Epithelial cell of proximal tubule (primary cell): ENCODE measurements around the gene HSPG2. TPM values are rescaled to one million over a fixed set of nuclear protein-coding genes. Genes with fewer than 3 reads are reported as not detected.

Experiments
- DNase-seq: peaks from one replicate; pipeline ENCODE4 v3.0.0-alpha.2; 2011; ENCODE audit warnings: low read depth
- H3K4me3 ChIP-seq: 2 replicates; pipeline ENCODE4 v1.5.1; 2011; ENCODE audit warnings: low read depth, mild to moderate bottlenecking, low read length
- CTCF ChIP-seq: conservative IDR thresholded peaks from 2 replicates; pipeline ENCODE4 v1.5.1; 2012; ENCODE audit warnings: low read depth, mild to moderate bottlenecking, low read length
- total RNA-seq: library from RNA; depleted of rRNA; stranded (reverse); fragments of >200 nt; gene quantifications from 2 replicates; pipeline ENCODE4 v1.2.3, GENCODE V29; 2015

Gene HSPG2
- total RNA-seq, 1 donor from 2014 or later: 156 TPM

DNA sequence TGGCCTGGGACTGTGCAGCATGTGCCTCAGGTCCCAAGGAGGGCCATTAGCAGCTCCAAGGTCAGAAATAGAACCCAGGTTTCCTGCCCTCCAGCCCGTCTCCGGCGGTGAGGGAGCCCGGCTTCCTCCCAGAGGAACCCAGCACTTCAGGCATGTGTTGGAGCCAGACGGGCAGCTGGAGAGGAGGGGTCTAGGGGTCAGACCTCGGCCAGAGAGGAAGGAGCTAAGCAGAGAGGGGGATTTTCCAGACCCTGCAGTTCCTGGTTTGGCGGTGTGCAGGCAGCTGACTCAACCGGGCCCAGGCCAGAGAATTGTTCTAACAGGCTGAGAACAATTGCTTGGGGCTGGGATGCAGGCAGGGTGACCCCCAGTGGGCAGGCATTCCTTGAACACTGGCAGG lies 37.1 kb downstream of the HSPG2 start:
- no peak for DNase-seq
- TF ChIP-seq CTCF: no peak
- no peak overlapping the region for H3K4me3 ChIP-seq

DNA sequence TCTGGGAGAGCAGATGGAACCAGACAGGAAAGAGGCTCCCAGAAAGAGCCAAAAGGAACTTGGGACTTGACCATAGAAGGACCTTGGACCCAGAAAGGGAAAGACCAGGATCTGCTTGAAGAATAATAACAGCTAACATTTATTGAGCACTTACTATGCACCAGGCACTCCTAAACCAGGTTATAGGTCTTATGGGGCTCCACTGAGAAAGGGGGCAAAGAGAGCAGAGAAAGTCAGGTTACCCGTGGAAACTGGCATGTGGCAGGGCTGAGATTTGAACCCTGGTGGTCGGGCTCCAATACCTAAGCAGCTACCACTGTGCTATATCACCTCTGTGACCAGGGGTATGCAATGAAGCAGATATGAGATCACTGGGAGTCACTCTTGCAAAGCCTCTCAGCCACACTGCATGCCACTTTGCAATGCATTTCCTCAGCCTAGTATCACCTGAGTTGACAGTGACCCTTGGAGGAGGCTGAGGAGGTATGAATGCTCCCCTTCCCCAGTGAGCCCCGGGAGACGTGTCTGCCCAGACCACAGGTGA lies 37.8 kb downstream of the HSPG2 start:
- DNase-seq: no peak
- H3K4me3 ChIP-seq: no peak overlapping the region
- no peak for TF ChIP-seq CTCF

DNA sequence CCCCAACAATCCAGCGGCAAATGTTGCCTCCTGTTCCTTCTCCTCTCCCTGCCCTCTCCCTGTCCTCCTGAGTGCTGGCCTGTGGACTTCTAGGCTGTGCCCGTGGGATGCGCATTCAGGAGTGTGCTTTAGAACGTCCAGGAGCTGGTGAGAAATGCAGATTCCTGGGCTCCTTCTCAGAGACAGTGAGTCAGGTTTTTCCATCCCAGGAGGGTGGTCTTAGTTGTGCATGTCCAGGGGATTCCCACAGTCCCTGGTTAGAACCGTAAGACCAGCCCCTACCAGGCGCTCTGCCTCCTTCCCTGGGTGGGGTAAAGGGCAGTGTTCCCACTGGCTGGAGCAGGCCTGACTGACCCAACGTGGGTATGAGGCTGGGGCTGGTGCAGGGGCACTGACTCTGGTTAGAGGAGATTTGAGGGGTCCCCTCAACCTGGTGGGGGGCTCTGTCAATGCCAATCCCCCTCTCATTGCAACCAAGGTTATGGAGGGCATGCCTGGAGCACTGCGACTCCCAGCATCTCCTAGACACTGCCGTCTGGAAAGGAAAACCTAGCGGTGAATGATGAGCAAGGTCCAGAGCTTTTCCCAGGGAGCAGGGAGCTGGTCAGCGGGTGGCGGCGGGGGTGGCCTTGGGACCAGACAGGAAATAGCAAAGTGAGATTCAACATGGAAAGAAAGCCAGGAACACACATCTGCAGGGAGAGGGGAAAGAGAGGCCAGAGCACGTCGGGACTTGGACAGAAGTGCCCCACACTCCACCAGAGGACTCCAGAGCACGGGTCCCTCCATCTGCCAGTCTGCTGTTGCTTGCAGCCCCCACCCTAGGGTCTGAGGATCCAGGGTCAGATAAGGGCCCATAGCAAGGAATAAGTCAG lies 38.5 kb downstream of the HSPG2 start:
- TF ChIP-seq CTCF: no peak
- no peak for DNase-seq
- no peak overlapping the region for H3K4me3 ChIP-seq

DNA sequence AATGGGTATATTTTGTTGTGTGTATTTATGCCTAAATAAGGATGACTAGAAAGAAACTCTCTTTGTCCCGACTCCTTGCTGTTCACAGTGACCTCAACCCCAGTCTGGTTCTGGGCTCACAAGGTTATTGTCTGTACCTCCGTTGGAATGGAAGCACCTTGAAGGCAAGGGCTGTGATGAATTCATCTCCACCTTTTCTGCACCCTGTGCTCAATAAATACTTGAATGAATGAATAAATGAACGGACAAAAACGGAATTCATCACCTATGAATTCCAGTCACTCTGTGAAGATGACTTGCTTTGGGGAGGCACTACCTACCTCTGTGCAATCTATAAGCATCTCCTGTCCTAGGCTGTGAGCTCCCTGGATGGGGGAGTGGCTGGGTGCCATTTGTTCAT lies 39.3 kb downstream of the HSPG2 start:
- no peak overlapping the region for H3K4me3 ChIP-seq
- no peak for TF ChIP-seq CTCF
- DNase-seq: no peak

DNA sequence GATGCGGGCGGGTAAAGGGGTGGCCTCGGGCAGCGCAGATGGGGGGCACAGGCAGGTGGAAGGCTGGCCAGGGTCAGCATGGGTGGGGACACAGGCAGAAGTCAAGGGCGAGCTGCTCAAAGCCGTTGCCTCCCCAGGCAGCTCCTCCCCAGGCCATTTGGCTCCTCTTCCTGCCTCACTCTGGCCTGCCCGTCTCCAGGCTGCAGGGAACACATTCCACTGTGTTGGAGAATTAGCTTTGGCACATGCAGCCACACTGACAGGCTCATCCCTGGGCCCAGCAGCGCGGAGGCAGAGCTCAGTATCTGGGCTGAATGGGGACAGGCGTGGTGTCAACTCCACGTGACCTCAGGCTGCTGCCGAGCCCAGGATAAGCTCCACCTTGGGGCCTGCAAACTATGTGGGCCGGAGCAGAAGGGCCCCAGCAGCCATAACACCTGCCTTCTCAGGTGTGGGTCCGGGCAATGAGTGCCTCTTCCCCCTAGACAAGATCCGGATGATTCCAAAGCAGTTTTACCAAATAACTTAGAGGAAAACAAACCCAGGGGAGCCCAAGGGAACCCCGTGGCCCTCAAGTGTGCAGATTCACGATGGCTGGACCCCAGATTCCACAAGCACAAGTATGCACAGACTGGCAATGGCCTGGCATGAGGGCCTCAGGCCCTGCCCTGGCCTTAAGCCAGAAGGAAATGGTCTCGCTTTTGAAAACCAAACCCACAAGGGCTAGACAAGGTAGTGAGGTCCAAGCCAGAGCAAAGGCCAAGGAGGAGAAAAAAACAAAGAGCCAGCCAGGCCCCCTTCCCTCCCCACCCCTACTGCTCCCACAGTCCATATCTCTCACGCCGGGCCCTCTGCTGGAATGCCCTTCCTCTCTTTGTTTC lies 40.2 kb downstream of the HSPG2 start:
- H3K4me3 ChIP-seq: no peak overlapping the region
- no peak for TF ChIP-seq CTCF
- no peak for DNase-seq

GRCh38 chr1:21896026-21896425 lies 41.1 kb downstream of the HSPG2 start:
- no peak for TF ChIP-seq CTCF
- H3K4me3 ChIP-seq: no peak overlapping the region
- no peak for DNase-seq
